SK-N-SH treated with all-trans-retinoic acid at 6 μM for 48 hours (cell line): ENCODE measurements around the gene C1orf159.

Experiments used
- ARNTL ChIP-seq: fragments of 450-650 bp; formaldehyde crosslinking; IDR thresholded peaks from 2 replicates; pipeline ENCODE4 v1.5.0; 2020; ENCODE audit warnings: low read depth, mild to moderate bottlenecking, moderate library complexity, borderline replicate concordance
- GLIS3 ChIP-seq: fragments of 250-450 bp; sonication (Bioruptor Pico); IDR thresholded peaks from 2 replicates; pipeline ENCODE4 v1.5.0; 2020; ENCODE audit warnings: mild to moderate bottlenecking, moderate library complexity
- RARB ChIP-seq: fragments of 250-450 bp; sonication (Bioruptor Pico); IDR thresholded peaks from 2 replicates; pipeline ENCODE4 v1.8.0; 2021; ENCODE audit warnings: mild to moderate bottlenecking, moderate library complexity
- TCF4 ChIP-seq: fragments of 250-450 bp; sonication (Bioruptor Pico); IDR thresholded peaks from 2 replicates; pipeline ENCODE4 v1.8.0; 2021; ENCODE audit warnings: mild to moderate bottlenecking, moderate library complexity, borderline replicate concordance
- ZFP30 ChIP-seq: fragments of 450-650 bp; formaldehyde crosslinking; IDR thresholded peaks from 2 replicates; pipeline ENCODE4 v1.5.0; 2022; ENCODE audit warnings: mild to moderate bottlenecking, moderate library complexity
- ZNF565 ChIP-seq: fragments of 450-650 bp; formaldehyde crosslinking; conservative IDR thresholded peaks from 2 replicates; pipeline ENCODE4 v1.5.0; 2020; ENCODE audit warnings: low read depth, mild to moderate bottlenecking, moderate library complexity
- ZNF8 ChIP-seq: fragments of 450-650 bp; formaldehyde crosslinking; IDR thresholded peaks from 2 replicates; pipeline ENCODE4 v1.5.0; 2020; ENCODE audit warnings: mild to moderate bottlenecking, moderate library complexity
- TF ChIP-seq, protein P1 (sequence below): fragments of 250-450 bp; sonication (Bioruptor Pico); IDR thresholded peaks from 2 replicates; pipeline ENCODE4 v1.8.0; 2020; ENCODE audit warnings: mild to moderate bottlenecking, moderate library complexity, borderline replicate concordance
- TF ChIP-seq, protein P2 (sequence below): fragments of 250-450 bp; sonication (Bioruptor Pico); IDR thresholded peaks from 2 replicates; pipeline ENCODE4 v1.5.1; 2020; ENCODE audit warnings: low read depth, mild to moderate bottlenecking, moderate library complexity

DNA sequence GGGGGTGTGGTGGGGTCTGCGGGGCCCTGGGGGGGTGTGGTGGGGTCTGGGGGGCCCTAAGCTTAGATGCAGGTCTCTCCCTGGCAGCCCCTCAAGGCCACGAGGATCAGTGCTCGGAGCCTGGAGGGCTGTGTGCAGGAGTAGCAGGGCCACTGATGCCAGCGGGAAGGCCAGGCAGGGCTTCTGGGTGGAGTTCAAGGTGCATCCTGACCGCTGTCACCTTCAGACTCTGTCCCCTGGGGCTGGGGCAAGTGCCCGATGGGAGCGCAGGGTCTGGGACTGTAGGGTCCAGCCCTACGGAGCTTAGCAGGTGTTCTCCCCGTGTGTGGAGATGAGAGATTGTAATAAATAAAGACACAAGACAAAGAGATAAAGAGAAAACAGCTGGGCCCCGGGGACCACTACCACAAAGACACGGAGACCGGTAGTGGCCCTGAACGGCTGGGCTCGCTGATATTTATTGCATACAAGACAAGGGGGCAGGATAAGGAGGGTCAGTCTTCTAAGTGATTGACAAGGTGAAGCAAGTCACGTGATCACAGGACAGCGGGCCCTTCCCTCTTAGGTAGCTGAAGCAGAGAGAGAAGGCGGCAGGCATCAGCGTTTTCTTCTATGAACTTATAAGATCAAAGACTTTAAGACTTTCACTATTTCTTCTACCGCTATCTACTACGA is 50.5 kb downstream of the C1orf159 start:
- TF ChIP-seq, protein P1, sequence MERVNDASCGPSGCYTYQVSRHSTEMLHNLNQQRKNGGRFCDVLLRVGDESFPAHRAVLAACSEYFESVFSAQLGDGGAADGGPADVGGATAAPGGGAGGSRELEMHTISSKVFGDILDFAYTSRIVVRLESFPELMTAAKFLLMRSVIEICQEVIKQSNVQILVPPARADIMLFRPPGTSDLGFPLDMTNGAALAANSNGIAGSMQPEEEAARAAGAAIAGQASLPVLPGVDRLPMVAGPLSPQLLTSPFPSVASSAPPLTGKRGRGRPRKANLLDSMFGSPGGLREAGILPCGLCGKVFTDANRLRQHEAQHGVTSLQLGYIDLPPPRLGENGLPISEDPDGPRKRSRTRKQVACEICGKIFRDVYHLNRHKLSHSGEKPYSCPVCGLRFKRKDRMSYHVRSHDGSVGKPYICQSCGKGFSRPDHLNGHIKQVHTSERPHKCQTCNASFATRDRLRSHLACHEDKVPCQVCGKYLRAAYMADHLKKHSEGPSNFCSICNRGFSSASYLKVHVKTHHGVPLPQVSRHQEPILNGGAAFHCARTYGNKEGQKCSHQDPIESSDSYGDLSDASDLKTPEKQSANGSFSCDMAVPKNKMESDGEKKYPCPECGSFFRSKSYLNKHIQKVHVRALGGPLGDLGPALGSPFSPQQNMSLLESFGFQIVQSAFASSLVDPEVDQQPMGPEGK (CRISPR knock-in tag): no peak
- TF ChIP-seq, protein P2, sequence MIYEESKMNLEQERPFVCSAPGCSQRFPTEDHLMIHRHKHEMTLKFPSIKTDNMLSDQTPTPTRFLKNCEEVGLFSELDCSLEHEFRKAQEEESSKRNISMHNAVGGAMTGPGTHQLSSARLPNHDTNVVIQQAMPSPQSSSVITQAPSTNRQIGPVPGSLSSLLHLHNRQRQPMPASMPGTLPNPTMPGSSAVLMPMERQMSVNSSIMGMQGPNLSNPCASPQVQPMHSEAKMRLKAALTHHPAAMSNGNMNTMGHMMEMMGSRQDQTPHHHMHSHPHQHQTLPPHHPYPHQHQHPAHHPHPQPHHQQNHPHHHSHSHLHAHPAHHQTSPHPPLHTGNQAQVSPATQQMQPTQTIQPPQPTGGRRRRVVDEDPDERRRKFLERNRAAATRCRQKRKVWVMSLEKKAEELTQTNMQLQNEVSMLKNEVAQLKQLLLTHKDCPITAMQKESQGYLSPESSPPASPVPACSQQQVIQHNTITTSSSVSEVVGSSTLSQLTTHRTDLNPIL (CRISPR knock-in tag): no peak
- TF ChIP-seq TCF4 (CRISPR knock-in tag) (no peak), ARNTL (CRISPR knock-in tag) (no peak), ZNF565 (CRISPR knock-in tag) (no peak), ZFP30 (CRISPR knock-in tag) (no peak), ZNF8 (CRISPR knock-in tag) (no peak), RARB (CRISPR knock-in tag) (no peak), GLIS3 (CRISPR knock-in tag) (no peak)
